ENCODE measurements around the gene RDH11.

Gene RDH11

DNA sequence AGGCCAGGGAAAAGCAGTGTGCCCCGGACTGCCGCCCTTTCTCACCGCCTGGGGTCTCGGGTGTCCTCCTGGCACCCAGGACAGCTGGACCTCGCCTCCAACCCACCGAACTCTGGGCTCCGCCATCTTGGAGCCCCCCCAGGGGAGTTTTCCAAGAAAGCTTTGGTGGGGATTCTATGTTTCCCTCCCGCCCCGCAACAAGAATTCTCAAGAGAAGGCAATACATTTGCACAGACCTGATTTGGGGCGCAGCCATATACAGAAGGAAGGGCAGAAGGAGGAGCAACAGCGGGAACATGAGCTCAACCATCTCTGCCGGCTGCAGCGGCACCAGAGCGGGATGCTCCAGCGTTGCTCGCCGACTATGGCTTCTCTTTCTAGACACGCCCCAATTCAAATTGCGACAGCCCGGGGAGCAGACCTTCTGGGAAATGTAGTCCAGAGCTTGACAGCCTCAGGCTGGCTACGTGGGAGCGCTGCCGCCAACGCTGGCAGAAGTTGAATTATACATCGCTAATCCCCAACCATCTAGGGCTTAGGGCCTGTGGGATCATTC is at the start of gene RDH11:
Gene RDH11 (minus strand): TSS at position 371 of the 556 bp plus-strand sequence. CDS start 61 bp downstream, at position 310.
- TF ChIP-seq, protein P1, sequence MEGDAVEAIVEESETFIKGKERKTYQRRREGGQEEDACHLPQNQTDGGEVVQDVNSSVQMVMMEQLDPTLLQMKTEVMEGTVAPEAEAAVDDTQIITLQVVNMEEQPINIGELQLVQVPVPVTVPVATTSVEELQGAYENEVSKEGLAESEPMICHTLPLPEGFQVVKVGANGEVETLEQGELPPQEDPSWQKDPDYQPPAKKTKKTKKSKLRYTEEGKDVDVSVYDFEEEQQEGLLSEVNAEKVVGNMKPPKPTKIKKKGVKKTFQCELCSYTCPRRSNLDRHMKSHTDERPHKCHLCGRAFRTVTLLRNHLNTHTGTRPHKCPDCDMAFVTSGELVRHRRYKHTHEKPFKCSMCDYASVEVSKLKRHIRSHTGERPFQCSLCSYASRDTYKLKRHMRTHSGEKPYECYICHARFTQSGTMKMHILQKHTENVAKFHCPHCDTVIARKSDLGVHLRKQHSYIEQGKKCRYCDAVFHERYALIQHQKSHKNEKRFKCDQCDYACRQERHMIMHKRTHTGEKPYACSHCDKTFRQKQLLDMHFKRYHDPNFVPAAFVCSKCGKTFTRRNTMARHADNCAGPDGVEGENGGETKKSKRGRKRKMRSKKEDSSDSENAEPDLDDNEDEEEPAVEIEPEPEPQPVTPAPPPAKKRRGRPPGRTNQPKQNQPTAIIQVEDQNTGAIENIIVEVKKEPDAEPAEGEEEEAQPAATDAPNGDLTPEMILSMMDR (IDR thresholded peaks at IDR 0.05; ENCODE audit: borderline replicate concordance, insufficient read depth, low read depth, low read length): no peak
- H3K4me3 ChIP-seq (ENCODE audit: low read depth, low read length): peak within 1 kb of the TSS; percentile 74

DNA sequence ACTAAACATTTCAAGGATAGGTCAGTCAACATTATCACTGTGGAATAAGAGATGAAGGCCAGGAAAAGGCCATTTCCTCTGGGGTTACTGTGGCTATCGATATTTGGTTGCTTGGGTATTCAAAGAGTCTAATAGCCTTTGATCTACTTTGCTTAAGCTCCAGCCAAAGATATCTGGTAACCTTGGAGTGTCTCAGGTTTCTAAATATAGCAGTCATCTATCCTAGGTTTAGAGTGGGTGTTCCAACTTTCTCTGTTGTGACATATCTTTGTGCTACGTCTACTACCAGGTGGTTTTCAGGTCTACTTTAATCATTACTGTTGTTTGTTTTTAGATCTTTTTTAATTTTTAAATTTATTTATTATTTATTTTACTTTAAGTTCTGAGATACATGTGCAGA is 48.5 kb upstream of the RDH11 start:
- TF ChIP-seq, protein P1 (IDR thresholded peaks at IDR 0.05; ENCODE audit: borderline replicate concordance, insufficient read depth, low read depth, low read length): no peak
- no peak overlapping the region for H3K4me3 ChIP-seq (ENCODE audit: low read depth, low read length)

DNA sequence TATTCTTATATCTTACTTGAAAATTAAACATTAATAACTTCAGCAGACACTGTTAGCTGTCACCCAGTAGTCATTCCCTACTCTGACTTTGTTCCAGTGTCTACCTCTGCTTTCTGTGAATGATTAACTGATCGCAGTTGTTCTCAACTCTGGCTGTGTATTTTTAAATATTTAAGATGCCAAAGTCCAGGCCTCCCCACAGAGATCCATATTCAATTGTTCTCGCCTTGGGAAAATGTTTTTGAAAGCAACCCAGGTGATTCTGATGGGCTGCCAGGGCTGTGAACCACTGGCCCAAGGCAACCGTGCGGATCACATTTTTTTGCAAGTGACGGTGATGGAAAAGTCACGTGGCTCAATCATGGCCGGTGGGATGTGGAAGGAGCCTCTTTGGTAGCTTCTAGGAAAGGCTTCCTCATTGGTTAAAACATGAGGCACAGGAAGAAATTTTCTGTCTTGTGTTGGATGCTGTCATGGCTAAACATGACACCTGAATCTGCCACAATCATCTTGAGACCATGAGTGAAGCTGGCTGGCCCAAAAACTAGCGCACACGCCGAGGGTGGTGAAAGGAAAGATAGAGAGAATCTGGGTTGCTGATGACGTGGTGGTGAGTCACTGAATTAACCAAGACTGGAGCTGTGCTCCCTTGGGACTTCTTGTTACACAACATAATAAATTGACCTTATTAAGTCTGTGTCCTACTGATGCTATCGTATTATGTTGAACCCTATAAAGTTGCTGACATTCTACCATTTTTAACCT is 43.4 kb upstream of the RDH11 start:
- TF ChIP-seq, protein P1 (IDR thresholded peaks at IDR 0.05; ENCODE audit: borderline replicate concordance, insufficient read depth, low read depth, low read length): no peak
- H3K4me3 ChIP-seq (ENCODE audit: low read depth, low read length): no peak overlapping the region

DNA sequence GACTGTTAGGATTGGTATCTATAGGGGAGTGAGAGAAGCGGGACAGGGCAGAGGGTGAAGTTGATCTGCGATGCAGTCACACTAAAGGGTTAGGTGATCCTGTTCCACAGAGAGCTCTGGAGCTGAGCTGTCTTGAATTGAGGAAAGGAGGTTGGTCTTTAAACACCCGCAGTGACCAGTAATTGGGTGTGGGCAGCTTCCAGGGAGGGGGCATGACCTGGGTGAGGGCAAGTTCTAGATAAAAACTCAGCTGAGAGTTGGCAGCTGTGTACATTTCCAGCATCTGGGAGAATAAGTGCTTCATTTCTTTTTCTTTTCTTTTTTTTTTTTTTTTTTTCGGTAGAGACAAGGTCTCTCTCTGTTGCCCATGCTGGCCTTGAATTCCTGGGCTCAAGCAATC is 41.2 kb upstream of the RDH11 start:
- no peak overlapping the region for H3K4me3 ChIP-seq (ENCODE audit: low read depth, low read length)
- TF ChIP-seq, protein P1 (IDR thresholded peaks at IDR 0.05; ENCODE audit: borderline replicate concordance, insufficient read depth, low read depth, low read length): no peak

DNA sequence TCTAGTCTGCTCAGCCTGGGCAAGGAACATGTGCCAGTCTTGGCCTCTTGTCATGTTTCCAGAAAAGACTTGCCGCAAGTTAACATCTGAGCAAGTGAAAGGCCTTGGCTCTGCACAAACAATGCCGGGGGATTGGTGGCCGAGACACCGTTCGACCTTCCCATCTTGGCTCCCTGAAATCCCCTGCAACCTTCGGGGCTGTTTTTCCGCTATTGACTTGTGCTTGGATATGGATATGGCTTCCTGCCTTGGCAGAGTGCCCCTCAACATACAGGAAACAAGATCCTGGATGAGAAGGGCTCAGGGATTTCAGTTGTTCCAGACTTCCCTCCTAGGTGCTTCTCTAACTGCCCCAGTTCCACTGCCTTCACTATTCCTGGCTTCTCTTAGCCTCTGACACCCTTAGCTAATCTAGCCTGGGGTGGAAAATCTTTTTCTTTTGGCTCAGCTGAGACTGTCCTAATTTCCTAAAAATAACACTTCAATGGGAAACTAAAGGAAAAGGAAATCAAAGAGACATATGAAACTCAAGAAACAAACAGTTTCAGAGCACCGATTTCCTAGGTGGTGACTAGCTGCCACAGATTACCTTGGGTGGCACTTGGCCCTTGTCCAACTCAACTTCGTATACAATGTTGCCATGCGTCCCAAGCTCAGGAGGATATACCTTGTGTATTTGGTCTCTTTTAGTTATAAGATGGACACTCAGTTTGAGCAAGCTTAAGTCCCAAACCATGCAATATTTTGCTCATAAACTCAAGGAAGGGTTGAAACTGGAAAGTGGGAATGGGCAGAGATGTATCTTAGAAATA is 40.0 kb upstream of the RDH11 start:
- TF ChIP-seq, protein P1 (IDR thresholded peaks at IDR 0.05; ENCODE audit: borderline replicate concordance, insufficient read depth, low read depth, low read length): no peak

DNA sequence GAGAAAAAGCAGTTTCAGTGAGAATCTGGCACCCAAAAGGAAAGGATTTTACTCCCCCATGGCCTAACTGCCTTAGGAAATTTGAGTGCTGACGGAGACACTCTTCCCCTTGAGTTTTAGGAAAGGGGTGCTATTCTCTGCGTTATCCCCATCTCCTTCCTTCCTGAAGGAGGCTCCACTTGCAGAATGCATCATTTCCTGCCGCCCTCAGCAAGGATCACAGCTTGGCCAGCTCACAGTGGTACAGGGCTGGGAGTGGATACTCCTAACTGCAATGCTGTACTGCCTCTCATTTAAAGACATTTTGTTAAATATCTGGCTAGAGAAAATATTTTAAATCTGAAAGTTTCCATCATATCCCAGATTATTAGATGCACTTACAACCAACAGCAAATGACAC is 39.1 kb upstream of the RDH11 start:
- TF ChIP-seq, protein P1 (IDR thresholded peaks at IDR 0.05; ENCODE audit: borderline replicate concordance, insufficient read depth, low read depth, low read length): no peak
- no peak overlapping the region for H3K4me3 ChIP-seq (ENCODE audit: low read depth, low read length)

More for the DNA sequence above, 40.0 kb upstream of the RDH11 start:
- no peak overlapping the region for H3K4me3 ChIP-seq (ENCODE audit: low read depth, low read length)

Data from GM12875 (cell line).